ENCODE measurements around the gene ETV2. TPM values are rescaled to one million over a fixed set of nuclear protein-coding genes. Genes with fewer than 3 reads are reported as not detected.

The ETV2 gene
- total RNA-seq, 1 experiment from 2014 or later, result 1.5 TPM

GRCh38 chr19:35656700-35657099, 15.2 kb downstream of the ETV2 start:
- Histone ChIP-seq H3K36me3 (ENCODE audit: control insufficient read depth in 1 of 2, insufficient read depth in 2 of 2, low read length in 2 of 2) (peaks cover 20 to 22% of the 10 kb centered on the region in 2 experiments), H4K20me1 (ENCODE audit: insufficient read depth) (no peaks in the 10 kb centered on the region), H3K9me2 (ENCODE audit: insufficient read depth) (no peaks in the 10 kb centered on the region), H3K27me3 (ENCODE audit: insufficient read depth, low read length) (no peaks in the 10 kb centered on the region), H3K9me3 (ENCODE audit: control insufficient read depth in 1 of 2, insufficient read depth in 1 of 2, low read depth in 1 of 2, low read length in 2 of 2) (no peaks in the 10 kb centered on the region), H3K9ac (ENCODE audit: low read length) (no peak overlapping the region), H3K4me1 (ENCODE audit: control insufficient read depth in 1 of 2, insufficient read depth in 2 of 2, low read length in 2 of 2) (no peaks in the 10 kb centered on the region), H3K4me3 (replicated peaks in 1 of 2; ENCODE audit: low read depth in 1 of 2, low read length in 2 of 2) (no peak overlapping the region), H3K27ac (ENCODE audit: low read depth, low read length) (no peak overlapping the region), H3K4me2 (ENCODE audit: low read length) (no peak overlapping the region), H2AFZ (ENCODE audit: low read depth, low read length, poor library complexity, severe bottlenecking) (no peak overlapping the region), H3K79me2 (ENCODE audit: insufficient read depth, low read length) (peaks cover 19% of the 10 kb centered on the region; the same call in 1 of the 2 replicates)
- DNase-seq (ENCODE audit: low read depth, low spot score) (no peak), ATAC-seq (no peak)
- CTCF ChIA-PET, result no interaction called here
- no TSS peak for BruUV-seq (replicated peaks)
- TF ChIP-seq MAX (IDR thresholded peaks at IDR 0.05) (no peak), ZFX (IDR thresholded peaks at IDR 0.05) (no peak), EGR1 (IDR thresholded peaks at IDR 0.05; ENCODE audit: low read depth) (no peak), CTCF (IDR thresholded peaks at IDR 0.05 in 2 of 3, conservative IDR thresholded peaks at IDR 0.05 in 1 of 3; ENCODE audit: borderline replicate concordance in 1 of 3, insufficient read depth in 1 of 3, low read depth in 2 of 3, low read length in 2 of 3) (no peak), SP1 (IDR thresholded peaks at IDR 0.05; ENCODE audit: low read depth) (no peak), POLR2AphosphoS5 (IDR thresholded peaks at IDR 0.05; ENCODE audit: low read depth, low read length) (no peak), SIN3A (IDR thresholded peaks at IDR 0.05; ENCODE audit: low read depth) (no peak), ELF1 (IDR thresholded peaks at IDR 0.05; ENCODE audit: borderline replicate concordance, low read depth) (no peak), ZBTB33 (IDR thresholded peaks at IDR 0.05; ENCODE audit: extremely low read depth, insufficient replicate concordance, low read length) (no peak), FOSL1 (IDR thresholded peaks at IDR 0.05; ENCODE audit: low read depth) (no peak), CBX3 (IDR thresholded peaks at IDR 0.05; ENCODE audit: low read depth) (no peak), RAD21 (IDR thresholded peaks at IDR 0.05; ENCODE audit: low read depth) (no peak), JUND (IDR thresholded peaks at IDR 0.05) (no peak), REST (IDR thresholded peaks at IDR 0.05; ENCODE audit: low read depth) (no peak), SRF (IDR thresholded peaks at IDR 0.05; ENCODE audit: low read depth) (no peak)
- RAD21 ChIA-PET (ENCODE audit: low non-redundant PET in 1 of 2, low total read pairs in 2 of 2, uncharacterized antibody in 2 of 2, unreplicated experiment in 2 of 2), result no interaction called here
- intact Hi-C loops (cut with micrococcal nuclease), result no loop called here
- POLR2A ChIA-PET, result interaction anchor here (2.5 kb wide), 1 partner anchor 9 kb away, joined by 8 read pairs; the partner anchor contains the start of gene COX6B1

Measured in HCT116 (cell line).